ELF-1 (cell line): Measurements from ENCODE around the gene SLMAP.
A peak's percentile ranks its signal among the peaks of the same experiment; 100 is the strongest.

Experiments
- DNase-seq: peaks from one replicate; pipeline ENCODE4 v3.0.0-alpha.2; 2016; ENCODE audit warnings: low read depth, low spot score

Gene SLMAP

DNA sequence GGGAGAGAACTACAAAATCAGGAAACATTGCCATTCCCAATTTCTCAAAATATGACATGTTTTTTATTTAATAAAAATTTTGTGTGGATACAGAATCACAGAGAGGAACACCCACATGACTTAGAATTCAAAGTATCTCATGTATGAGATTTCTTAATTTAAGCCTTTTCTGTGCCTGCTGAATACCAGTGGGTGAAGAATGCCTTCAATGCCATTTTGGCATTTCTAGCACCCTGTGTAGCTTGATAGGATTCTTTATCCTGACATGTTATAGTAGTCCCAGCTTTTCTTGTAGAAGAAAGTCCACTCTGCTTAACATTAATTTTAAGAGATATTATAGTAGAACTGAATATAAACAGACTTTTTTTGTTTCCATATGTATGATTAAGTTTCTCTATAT, 3.1 kb upstream of the SLMAP start:
- DNase-seq, result no peak

GRCh38 chr3:57755368-57755675, 787 bp upstream of the SLMAP start:
- DNase-seq, result peak; percentile 45

DNA sequence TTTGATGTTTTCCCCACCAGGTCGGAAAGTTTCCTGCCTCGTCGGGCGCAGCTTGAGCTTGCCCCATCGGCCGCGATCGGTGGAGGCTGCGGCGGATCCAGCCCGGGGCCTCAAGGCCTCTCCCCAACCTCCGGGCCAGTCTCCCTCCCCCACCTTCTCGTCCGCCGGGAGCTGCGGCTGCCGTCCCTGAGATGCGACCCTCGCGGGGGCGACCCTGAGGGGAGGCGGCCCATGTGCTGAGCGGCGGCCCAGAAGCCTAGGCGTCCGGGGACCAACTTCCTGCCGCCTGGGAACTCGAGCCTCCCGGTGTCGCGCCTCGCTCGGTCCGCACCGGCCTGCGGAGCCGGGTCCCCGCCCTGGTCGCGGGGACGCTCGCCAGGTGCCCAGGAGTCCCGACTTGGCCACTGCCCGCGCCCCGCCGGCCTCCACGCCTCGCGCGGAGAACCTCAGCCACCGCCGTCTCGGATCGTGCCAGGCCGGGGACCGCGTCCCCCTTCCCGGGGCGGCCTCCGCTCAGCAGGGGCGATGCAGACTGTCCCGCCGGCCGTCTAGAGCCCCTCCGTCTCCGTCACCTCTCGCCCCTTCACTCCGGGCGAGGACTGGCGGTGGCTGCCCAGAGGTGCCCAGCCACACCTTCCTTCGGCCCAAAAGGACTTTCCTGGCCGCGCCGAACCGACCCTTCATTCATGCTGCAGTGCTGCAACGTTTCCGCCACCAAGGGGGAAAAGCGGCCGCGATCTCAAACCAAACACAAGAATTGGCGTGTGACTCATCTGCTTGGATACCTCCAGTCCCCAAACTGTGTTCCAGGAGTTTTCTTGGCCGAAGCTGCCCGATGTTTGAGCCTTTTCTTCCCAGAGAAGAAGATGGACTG, 656 bp downstream of the SLMAP start:
- peak; percentile 61 for DNase-seq

DNA sequence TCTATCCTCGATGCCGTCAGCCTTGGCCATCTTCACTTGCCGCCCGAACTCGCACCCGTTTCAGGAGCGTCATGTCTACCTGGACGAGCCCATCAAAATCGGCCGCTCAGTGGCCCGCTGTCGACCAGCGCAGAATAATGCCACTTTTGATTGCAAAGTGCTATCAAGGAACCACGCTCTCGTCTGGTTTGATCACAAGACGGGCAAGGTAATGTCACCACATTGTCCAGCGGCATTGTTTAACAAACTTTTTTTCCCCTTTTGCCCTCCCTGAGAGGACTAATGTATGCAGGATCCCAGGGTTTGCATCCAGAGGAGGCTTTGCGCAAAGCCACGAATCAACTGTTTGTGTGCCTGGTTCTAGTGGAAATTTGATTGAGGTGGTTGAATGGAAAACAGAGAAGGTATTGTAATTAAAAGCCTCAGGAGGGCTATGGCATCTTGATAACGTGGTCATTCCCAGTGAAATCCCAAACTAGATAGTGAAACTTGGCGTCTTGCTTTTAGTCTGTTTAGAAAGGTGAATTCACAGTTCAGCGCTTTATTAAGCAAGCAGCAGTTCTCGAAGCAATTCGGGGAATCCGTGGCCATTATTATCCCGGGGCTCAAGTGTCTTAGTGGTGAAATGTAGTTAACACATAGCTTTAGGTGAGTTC, 1.7 kb downstream of the SLMAP start:
- peak; percentile 40 for DNase-seq

- DNase-seq, result no peak
These were observed 2.6 kb downstream of the SLMAP start for GRCh38 chr3:57758686-57759085.

DNA sequence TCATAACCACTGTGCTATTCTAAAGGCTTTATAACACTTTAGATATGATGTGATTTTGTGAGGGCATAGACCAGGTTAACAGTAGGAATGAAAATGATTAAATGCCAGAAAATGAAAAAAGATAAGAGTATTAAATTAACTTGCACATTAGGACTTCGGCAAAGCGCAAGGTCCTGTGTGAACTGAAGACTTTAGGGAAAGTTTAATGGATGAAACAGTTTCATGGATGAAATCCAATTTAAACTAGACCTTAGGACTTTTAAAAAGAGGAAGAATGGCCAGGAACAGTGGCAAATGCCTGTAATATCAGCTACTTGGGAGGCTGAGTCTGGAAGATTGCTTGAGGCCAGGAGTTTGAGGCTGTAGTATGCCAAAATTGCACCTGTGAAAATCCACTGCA, 8.7 kb downstream of the SLMAP start:
- DNase-seq, result no peak

DNA sequence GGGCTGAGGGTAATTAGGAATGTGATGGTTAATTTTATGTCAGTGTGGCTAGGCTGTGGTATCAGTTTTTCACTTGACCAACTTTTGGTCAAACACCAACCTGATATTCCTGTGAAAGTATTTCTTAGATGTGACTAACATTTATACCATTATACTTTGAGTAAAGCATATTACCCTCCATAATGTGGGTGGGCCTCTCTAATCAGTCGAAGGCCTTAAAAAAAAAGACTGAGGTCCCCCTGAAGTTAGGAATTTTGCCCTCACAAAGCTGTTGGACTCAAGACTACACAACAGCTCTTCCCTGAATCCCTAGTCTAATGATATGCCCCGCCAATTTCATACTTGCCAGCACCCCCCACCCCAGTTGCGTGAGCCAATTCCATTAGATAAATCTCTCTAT, 12.5 kb downstream of the SLMAP start:
- no peak for DNase-seq

DNA sequence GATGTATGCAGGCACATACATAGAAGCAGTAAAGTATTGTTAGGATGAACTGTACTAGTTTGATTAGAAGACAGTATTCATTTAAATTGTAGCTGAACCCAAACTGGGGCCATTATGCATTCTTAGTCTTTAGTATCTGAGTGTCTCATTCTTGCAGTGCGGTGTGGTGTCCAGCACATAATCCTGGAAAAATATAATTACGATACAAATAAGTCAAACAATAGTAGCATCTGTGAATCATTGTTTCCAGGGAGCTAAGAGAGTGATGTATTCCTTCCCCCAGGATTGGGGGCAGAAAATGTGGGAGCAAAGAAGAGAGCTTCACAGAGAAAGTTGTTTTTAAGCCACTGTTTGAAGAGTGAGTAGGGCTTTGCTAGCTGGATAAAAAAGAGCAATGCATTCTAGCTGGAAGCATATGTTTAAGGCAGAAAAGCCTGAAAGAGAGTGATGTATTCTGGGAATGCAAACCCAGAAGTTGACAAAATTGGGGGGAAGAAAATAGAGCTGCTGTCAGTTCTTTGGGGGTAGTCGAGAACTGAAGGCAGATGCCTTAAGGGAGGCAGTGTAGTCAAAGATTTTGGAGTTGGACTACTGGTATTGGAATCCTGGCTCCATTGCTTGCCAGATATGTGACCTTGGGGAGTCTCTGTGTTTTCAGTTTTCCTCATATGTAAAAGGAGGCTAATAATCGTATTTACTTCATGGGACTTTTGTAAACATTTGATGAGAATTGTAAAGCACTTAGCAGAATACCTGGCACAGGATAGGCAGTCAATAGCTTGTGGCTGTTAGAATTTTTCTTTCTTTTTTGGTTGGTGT, 14.1 kb downstream of the SLMAP start:
- DNase-seq, result no peak

- DNase-seq, result no peak
These were observed 16.1 kb downstream of the SLMAP start for GRCh38 chr3:57772251-57772650.

DNA sequence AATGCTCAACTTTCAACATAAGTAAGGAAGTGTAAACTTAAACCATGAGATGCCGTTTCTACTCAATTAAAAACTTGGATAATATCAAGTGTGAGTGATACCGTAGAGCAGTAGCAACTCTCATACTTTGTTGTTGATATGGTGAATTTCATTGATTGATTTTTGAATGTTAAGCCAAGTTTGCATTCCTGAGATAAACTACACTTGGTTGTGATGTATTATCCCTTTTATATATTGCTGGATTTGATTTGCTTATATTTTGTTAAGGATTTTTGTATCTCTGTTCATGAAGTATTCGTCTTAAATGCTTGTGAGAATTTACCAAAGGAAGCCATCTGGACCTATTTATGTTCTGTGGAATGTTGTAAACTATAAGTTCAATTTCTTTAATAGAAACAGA, 21.7 kb downstream of the SLMAP start:
- no peak for DNase-seq

DNA sequence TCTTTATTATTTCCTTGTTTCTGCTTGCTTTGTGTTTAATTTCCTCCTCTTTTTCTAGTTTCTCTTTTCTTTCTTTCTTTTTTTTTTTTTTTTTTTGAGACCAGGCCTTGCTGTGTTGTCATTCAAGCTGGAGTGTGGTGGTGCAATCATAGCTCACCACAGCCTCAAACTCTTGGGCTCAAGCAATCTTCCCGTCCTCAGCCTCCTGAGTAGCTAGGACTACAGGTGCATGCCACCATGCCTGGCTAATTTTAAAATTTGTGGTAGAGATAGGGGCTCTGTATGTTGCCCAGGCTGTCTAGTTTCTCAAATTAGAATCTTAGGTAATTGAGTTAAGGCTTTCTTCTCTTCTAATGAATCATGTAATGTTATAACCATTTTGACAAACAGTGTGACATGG, 22.4 kb downstream of the SLMAP start:
- DNase-seq, result no peak

- DNase-seq, result no peak
These were observed 23.6 kb downstream of the SLMAP start for GRCh38 chr3:57779666-57780065.

DNA sequence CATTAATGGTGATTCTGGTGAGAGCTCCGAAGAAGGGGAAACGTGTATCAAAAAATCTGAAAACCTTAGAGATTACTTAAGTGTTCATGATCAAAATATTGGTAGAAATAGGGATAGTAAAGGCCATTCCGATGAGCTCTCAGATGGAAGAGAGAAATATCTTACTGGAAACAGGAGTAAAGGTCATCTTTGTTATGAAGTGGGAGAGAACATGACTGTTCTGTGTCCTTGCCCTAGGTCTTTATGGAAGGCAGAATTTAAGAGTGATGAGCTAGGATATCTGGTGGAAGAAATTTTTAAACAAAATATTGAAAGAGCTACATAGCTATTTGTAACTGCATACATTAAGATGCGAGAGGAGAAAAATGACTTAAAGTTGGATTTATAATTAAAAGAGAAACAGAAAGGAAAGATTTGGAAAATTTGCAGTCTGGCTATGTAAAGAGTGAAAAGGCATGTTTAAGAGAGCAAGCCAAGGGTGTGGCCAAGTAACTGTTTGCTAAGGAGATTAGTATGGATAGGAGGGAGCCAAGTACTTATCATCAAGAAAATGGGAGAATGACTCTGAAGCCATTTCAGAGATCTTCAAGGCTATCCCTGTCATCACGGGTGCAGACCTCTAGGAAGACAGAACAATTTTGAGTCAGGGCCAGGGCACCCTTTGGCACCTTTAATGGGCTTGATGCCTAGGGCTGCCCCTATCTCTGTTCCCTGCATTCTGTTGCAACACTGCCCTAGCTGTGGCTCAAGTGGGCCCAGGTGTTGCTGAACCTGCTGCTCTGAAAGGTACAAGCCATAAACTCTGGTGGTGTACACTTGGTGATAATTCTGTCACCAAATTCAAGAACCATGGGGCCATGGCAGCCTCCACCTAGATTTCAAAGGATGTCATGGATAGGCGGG, 27.3 kb downstream of the SLMAP start:
- DNase-seq, result no peak

- no peak for DNase-seq
These were observed 28.1 kb downstream of the SLMAP start for GRCh38 chr3:57784089-57784735.

GRCh38 chr3:57785446-57785845, 29.3 kb downstream of the SLMAP start:
- DNase-seq, result no peak

GRCh38 chr3:57787867-57788623, 31.9 kb downstream of the SLMAP start:
- no peak for DNase-seq

DNA sequence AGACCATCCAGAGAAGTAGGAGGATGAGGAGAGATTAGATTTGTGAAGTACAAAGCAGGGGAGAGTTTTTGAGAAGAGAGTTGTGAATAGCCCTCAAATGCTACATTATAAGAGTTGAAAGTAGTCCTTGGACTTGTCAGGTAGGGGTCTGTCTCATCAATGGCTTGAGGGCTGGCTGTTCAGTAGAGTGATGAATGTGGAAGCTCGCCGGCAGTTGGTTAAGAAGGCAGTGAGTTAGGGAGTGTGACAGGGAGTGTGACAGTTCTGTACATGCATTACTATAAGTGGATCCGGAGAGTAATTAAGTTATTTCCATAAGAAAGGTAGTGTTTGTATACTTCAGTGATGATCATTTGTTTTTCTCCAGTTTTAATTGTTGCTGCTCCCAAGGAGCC, 32.5 kb downstream of the SLMAP start:
- DNase-seq, result no peak

DNA sequence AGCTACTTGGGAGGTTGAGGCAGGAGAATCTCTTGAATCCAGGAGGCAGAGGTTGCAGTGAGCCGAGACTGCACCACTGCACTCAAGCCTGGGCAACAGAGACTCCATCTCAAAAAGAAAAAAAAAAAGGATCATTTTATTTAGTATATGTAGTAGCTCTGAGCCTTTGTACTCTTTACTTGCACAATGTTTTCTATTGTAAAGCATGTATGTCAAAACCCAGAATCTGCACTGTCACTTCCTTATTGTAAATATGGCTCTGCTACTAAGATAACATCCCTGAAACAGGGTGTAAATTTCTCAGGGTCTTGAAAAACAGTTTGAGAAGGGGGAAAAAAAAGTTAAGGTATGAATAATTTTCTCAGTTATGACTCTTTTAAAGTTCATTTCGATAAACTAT, 35.1 kb downstream of the SLMAP start:
- DNase-seq, result no peak

- DNase-seq, result no peak
These were observed 36.1 kb downstream of the SLMAP start for GRCh38 chr3:57792198-57792597.

DNA sequence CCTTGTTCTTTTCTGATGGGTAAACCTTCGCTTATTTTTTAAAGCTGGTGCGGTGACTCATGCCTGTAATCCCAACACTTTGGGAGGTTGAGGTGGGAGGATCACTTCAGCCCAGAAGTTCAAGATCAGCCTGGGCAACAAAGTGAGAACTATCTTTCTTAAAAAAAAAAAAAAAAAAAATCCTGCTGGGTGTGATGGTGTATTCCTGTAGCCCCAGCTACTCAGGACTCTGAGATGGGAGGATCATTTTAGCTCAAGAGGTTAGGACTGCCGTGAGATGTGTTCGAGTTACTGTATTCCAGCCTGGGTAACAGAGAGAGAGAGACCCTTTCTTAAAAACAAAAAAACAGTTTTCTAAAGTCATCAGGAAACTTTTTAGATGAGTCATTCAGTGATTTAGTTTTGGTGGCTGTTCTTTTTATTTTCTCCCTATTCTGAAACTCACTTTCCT, 37.7 kb downstream of the SLMAP start:
- DNase-seq, result no peak
